ENCODE data around the gene GEN1.

GEN1 gene

GRCh38 chr2:17768894-17769293, 15.0 kb downstream of the GEN1 start:
- POLR2A ChIA-PET: no interaction called here

GRCh38 chr2:17771956-17772355, 18.0 kb downstream of the GEN1 start:
- no peak for TF ChIP-seq CTCF (IDR thresholded peaks at IDR 0.05; ENCODE audit: insufficient read depth, low read length, missing control alignments)
- POLR2A ChIA-PET: interaction anchor here (0.6 kb wide), 1 partner anchor 380 kb away, joined by 3 read pairs; no protein-coding TSS in a partner anchor
- no peak for DNase-seq (ENCODE audit: low read depth, low spot score)
- H3K4me3 ChIP-seq (ENCODE audit: low read depth, low read length): no peak overlapping the region
- CTCF ChIA-PET: interaction anchor here (1.5 kb wide), 1 partner anchor 52 kb away, joined by 5 read pairs; no protein-coding TSS in a partner anchor

More at GRCh38 chr2:17768894-17769293, 15.0 kb downstream of the GEN1 start:
- TF ChIP-seq CTCF (IDR thresholded peaks at IDR 0.05; ENCODE audit: insufficient read depth, low read length, missing control alignments): no peak
- H3K4me3 ChIP-seq (ENCODE audit: low read depth, low read length): no peak overlapping the region
- CTCF ChIA-PET: no interaction called here
- no peak for DNase-seq (ENCODE audit: low read depth, low spot score)

GRCh38 chr2:17772532-17772931, 18.6 kb downstream of the GEN1 start:
- no peak for DNase-seq (ENCODE audit: low read depth, low spot score)
- TF ChIP-seq CTCF (IDR thresholded peaks at IDR 0.05; ENCODE audit: insufficient read depth, low read length, missing control alignments): no peak
- ChIA-PET CTCF (interaction anchor here (1.5 kb wide), 1 partner anchor 53 kb away, joined by 5 read pairs; no protein-coding TSS in a partner anchor), POLR2A (no interaction called here)
- H3K4me3 ChIP-seq (ENCODE audit: low read depth, low read length): no peak overlapping the region

- no peak for DNase-seq (ENCODE audit: low read depth, low spot score)
- POLR2A ChIA-PET: no interaction called here
- H3K4me3 ChIP-seq (ENCODE audit: low read depth, low read length): no peak overlapping the region
- TF ChIP-seq CTCF (IDR thresholded peaks at IDR 0.05; ENCODE audit: insufficient read depth, low read length, missing control alignments): no peak
- CTCF ChIA-PET: interaction anchor here (0.8 kb wide), 2 partner anchors 14 to 398 kb away, joined by 3 read pairs; no protein-coding TSS in a partner anchor
Observed at GRCh38 chr2:17780546-17780945, 26.6 kb downstream of the GEN1 start.

- no peak for DNase-seq (ENCODE audit: low read depth, low spot score)
- TF ChIP-seq CTCF (IDR thresholded peaks at IDR 0.05; ENCODE audit: insufficient read depth, low read length, missing control alignments): no peak
- no peak overlapping the region for H3K4me3 ChIP-seq (ENCODE audit: low read depth, low read length)
- CTCF ChIA-PET: no interaction called here
- POLR2A ChIA-PET: no interaction called here
Observed at GRCh38 chr2:17781482-17781881, 27.5 kb downstream of the GEN1 start.

- no peak for TF ChIP-seq CTCF (IDR thresholded peaks at IDR 0.05; ENCODE audit: insufficient read depth, low read length, missing control alignments)
- no peak for DNase-seq (ENCODE audit: low read depth, low spot score)
- CTCF ChIA-PET: interaction anchor here (1.2 kb wide), 1 partner anchor 363 kb away, joined by 3 read pairs; no protein-coding TSS in a partner anchor
- POLR2A ChIA-PET: no interaction called here
- no peak overlapping the region for H3K4me3 ChIP-seq (ENCODE audit: low read depth, low read length)
Observed at GRCh38 chr2:17786727-17787126, 32.8 kb downstream of the GEN1 start.
